Gastrocnemius medialis (tissue), 4 donors: ENCODE data around the gene GNB1L.

Experiments used
- CTCF ChIP-seq, 5 experiments: fragments of 450-650 bp in 3 of 5; fragments of 200-600 bp in 2 of 5; sonication (generic) in 2 of 5; IDR thresholded peaks in 4 of 5; conservative IDR thresholded peaks in 1 of 5; 1 replicate in 4 of 5; 2 replicates in 1 of 5; pipeline ENCODE4 v1.5.1; 2016 to 2019; ENCODE audit warnings: antibody characterized with exemption in 5 of 5, mild to moderate bottlenecking in 3 of 5, moderate library complexity in 3 of 5
- POLR2A ChIP-seq, 2 donors: fragments of 450-650 bp; IDR thresholded peaks; one replicate each; pipeline ENCODE4 v1.6.1; 2017; ENCODE audit warnings: antibody characterized with exemption in 2 of 2, mild to moderate bottlenecking in 2 of 2, moderate library complexity in 2 of 2

GRCh38 chr22:19892925-19893324, 38.3 kb upstream of the GNB1L start:
- TF ChIP-seq CTCF (IDR thresholded peaks at IDR 0.05 in 4 of 5, conservative IDR thresholded peaks at IDR 0.05 in 1 of 5) = no peak
- TF ChIP-seq POLR2A (IDR thresholded peaks at IDR 0.05) = no peak
